Activated gamma-delta T cell (primary cell): ENCODE measurements around the gene LRRC3.

Source experiments
- DNase-seq: peaks from one replicate; lab custom pipeline; 2025; lab: John Stamatoyannopoulos, UW

LRRC3 gene

DNA sequence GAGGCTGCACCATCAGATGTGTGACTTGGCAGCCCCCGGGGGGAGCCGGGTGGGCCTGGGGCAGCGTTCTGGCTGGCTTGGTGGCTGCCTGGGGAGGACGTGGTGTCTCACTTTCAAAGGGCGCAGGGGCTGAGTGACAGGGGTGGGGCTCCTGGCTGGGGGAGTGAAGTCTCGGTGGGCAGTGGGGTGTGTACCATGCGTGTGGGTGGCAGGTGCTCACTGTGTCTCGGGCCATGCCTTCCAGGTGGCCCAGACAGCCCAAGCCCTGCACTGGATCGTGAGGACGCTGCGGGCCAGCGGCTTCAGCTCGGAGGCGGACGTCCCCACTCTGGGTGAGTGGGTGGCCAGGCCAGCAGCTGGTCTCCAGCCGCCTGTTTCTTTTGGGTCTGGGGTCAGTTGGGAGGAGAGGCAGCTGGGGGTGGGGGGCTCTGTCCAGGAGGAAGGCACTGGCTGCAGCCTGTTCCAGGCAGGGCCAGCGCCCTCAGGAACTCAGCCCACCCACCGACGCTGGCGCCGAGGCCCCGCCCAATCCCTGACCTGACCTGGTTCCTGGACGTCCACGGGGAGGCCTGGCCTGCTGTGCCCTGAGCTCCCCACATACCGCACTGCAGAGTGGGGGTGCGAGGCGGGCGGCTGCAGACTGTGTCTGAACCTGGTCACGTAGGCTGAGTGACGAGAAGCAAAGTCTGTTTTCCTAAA, 30.6 kb upstream of the LRRC3 start:
- DNase-seq: no peak

DNA sequence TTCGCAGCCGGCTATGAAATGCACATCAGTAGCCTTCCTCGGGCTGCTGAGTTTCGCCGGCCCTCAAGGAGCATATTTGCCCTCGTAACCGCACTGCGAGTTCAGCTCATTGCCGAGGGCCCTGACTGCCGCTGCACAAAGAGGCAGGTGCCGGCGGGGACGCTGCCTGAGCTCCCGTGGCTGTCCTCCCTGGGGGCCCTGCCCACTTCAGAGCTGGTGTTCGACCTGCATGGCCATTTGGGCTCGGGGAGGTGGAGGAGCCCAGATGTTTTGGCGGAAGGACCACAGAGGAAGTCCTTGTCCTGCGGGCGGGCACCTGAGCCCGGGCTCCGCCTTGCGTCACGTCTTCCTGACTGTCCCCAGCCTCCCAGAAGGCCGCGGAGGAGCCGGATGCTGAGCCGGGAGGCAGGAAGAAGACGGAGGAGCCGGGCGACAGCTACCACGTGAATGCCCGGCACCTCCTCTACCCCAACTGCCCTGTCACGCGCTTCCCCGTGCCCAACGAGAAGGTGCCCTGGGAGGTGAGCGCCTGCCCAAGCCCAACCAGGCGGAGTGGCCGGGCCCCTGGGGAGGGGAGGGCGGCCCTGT, 29.9 kb upstream of the LRRC3 start:
- no peak for DNase-seq

- DNase-seq: no peak
Measured at GRCh38 chr21:44425895-44426662, 29.2 kb upstream of the LRRC3 start.

- no peak for DNase-seq
Measured at GRCh38 chr21:44426663-44427191, 28.6 kb upstream of the LRRC3 start.

DNA sequence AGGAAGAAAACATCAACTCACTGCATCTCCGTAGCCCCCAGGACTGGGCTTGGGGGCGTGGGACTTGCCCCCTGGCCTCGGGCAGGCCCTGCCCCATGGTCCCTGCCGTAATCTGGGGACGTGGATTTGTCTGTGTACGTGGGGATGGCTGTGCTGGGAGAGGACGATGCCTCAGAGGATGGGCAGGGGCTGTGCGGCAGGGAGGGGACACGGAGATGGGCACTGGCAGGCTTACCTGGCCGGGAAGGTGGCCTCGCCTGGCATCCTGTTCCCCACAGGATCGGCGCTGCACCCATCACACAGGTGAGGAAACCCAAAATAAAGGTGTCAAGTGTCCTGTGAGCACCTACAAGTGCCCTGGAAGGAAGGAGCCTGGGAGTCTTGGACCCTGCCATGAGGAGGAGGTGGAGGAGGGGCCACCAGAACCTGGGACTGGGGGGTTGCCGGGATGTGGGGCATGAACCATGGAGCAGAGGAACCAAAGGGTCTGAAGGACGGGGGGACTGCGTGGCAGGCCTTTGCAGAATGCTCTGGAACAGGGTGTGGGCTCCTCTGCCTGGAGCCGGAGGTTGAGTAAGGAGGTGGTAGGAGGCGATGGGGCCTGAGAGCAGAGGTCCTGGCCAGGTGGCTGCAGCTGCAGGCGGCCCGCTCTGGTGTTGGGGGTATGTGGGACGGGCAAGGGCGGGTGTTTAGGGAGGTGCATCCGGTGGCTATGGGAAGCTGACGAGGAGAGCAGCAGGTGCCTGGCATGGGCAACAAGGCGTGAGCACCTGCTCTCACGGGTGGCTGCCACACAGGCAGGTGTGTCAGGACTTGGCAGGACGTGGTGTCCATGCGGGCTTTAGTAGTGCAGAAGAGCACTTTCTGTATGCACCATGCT, 27.8 kb upstream of the LRRC3 start:
- DNase-seq: no peak

DNA sequence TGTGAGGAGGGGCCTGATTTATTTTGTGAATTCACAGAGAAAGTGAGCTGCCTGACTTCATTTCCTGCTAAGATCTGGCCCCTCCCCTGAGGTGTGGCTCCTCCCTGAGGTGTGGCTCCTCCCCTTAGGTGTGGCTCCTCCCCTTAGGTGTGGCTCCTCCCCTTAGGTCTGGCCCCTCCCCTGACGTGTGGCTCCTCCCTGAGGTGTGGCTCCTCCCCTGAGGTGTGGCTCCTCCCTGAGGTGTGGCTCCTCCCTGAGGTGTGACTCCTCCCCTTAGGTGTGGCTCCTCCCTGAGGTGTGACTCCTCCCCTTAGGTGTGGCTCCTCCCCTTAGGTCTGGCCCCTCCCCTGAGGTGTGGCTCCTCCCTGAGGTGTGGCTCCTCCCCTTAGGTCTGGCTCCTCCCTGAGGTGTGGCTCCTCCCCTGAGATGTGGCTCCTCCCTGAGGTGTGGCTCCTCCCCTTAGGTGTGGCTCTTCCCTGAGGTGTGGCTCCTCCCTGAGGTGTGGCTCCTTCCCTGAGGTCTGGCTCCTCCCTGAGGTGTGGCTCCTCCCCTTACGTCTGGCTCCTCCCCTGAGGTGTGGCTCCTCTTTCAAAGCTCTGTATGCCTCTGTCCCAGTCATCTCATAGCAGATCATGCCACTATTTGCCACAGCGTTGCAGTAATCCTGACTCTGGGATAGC, 26.9 kb upstream of the LRRC3 start:
- DNase-seq: no peak

DNA sequence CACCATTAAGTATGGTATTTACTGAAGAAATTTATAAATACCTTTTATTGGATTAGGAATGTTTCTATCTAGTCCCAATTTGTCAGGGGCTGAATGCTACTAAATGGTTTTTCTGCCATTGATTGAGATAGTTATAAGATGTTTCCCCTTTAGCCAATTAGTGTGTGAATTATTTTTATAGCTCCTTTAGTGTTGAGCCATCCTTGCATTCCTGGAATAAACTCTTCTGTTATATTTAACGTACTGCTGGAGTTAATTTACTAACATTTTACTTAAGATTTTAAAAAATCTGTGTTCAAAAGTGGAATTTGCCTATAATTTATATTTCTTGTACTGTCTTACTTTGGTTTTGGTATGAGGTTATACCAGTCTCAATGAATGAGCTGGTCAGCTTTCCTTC, 25.4 kb upstream of the LRRC3 start:
- no peak for DNase-seq

GRCh38 chr21:44431300-44431699, 24.0 kb upstream of the LRRC3 start:
- no peak for DNase-seq

DNA sequence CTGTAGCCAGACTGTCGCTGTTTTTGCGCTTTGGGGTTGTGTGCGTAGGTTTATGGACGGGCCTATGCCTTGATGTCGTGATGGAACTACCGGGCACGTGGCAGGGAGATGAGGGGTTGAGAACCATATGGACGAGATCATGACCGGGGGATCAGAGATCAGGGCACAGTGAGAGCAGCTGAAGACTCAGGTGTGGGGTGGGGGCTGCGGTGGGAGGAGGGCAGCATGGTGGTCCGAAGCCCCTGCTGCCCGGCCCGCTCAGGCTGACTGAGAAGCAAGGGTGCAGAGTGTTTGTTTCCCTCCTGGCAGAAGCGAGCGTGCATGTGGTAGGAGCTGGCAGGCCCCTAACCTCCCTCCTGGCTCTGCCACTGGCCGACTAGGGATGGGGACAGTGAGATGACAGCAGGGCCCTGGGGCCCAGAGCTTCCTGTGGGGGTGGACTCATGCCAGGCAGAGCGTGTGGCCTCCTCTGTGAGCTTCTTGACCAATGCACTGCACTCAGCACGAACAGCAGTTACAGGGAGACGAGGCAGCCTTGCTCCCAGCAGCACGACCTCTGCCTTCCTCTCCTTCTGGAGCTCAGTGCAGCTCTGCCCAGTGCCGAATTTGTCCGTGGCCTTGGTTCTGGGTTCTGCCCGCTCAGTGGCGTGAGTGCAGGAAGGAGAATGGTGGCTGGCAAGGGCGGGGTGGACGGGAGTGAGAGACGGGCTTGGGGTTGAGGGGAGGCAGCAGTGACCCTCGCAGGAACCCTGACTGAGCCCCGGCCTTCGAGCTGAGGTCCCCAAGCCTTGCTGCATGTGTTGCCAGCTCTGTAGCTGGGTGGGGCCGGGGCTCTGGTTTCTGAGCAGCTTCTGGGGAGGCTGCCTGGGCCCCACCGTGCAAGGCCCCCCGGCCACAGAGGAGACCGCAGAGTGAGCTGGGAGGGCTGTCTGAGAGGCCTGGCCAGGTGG, 22.2 kb upstream of the LRRC3 start:
- DNase-seq: no peak

DNA sequence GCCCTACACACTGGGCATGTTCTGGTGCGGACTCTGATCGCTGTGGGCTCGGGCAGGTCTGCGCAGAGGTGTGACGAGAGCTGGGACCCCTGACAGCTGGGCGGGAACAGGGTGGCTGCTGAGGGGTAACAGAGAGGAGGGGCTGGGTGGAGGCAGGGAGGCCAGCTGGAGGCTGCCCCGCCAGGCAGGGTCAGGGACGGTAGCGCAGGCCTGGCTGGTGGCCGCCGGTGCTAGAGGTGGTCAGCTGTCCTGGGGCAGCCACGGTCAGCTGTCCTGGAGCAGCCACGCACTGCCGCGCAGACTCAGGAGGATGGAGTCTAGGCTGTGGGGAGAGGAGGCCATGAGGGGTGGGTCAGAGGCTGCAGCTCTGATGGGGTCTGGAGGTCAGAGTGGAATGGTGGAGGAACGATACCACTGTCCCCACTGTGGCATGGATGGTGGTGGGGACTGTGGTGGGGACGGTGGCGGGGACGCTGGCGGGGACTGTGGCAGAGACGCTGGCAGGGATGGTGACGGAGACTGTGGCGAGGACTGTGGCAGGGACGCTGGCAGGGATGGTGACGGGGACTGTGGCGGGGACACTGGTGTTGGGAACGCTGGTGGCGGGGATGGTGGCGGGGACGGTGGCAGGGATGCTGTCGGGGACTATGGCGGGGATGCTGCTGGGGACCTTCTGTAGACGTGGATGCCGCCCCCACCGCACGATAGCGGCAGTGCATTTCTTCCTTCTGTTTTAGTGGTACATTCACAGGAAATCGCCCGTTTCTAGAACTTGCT, 21.3 kb upstream of the LRRC3 start:
- no peak for DNase-seq

DNA sequence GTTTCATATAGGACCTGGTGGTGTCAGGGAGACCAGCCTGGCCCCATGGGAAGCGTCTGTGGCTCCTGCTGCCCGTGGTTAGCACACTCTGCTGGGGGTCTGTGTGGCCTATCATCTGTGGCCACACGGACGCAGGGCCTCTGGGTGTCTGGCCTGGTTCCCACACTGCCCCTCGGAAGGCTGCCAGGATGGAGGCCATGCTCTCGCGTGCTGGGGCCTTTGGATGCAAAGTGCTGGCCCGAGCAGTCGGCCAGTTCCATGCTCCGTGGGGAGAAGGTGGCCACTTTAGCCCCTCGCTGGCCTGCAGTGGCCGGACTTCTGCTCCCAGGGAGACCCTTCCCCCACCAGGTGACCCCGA, 20.8 kb upstream of the LRRC3 start:
- no peak for DNase-seq

- no peak for DNase-seq
Measured at GRCh38 chr21:44434936-44435635, 20.2 kb upstream of the LRRC3 start.

GRCh38 chr21:44436111-44436611, 19.1 kb upstream of the LRRC3 start:
- DNase-seq: no peak

DNA sequence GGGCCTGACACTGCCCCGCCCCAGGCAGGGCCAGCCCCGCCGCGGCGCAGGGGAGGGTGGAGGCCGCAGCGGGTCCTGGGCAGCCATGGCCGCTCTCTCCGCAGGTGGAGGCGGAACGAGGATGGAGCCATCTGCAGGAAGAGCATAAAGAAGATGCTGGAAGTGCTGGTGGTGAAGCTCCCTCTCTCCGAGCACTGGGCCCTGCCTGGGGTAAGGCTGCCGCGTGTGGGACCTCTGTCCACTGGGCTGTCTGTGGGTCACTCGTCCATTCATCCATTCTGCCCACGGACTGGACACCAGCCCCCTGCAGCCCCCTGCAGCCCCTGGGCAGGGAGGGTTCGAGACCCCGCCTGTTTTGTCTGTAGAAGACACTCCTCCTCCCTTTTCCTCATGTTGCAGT, 18.4 kb upstream of the LRRC3 start:
- DNase-seq: no peak

DNA sequence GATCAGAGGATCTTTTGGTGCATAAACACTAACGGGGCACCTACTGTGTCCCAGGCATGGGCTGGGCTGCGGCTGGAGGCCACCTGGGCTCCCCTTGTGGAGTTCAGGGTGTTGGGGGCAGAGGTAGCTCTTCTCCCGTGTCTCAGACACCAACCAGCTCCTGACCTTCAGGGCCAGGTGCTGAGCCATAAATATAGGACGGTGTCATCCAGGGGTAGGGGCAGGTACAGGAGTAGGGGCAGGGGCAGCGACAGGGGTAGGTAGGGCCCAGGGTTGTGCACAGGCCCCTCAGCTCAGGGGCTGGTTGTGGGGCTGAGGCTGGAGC, 18.0 kb upstream of the LRRC3 start:
- DNase-seq: no peak

DNA sequence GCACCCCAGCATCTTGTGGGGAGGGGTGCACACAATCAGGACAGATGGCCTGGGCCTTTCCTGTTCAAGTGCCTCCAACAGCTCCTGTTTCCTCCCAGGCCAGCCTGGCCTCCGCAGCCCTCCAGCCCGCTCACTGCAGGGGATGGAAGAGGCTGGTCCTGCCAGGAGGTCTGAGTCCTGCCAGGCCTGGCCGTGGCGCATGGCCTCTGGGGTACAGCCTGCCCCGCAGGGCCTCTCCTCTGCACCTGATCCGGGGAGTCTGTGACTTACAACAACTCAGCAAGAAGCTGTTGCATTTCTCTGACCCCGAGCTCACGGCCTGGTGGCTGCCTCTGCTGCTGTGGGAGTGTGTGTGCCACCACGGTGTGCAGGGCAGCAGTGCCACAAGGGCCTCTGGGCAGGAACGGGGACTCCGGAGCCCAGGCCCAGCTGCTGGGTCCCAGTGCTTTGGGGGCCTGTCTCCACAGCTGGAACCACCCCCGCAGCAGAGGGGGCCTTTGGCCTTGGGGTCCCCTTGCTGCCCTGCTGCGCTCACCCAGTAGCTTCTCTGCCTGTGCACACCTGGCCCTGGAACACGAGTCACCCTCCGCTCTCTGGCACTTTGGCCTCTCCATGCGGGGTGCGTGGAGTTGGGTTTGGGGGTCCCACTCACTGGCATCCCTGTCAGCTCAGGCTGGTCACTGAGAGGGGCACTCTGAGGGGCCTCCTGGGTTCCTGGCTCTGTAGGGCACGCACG, 17.4 kb upstream of the LRRC3 start:
- no peak for DNase-seq

- no peak for DNase-seq
Measured at GRCh38 chr21:44438531-44439210, 16.6 kb upstream of the LRRC3 start.

GRCh38 chr21:44439211-44439600, 16.1 kb upstream of the LRRC3 start:
- DNase-seq: no peak
